BJ (cell line): ENCODE measurements around the gene CNOT4. TPM values are rescaled to one million over a fixed set of nuclear protein-coding genes. Genes with fewer than 3 reads are reported as not detected.

Experiments used
- CTCF ChIA-PET: fragments of 350-600 bp; formaldehyde crosslinking; extraction: SDS; loops from one replicate; lab custom pipeline; 2021; ENCODE audit warnings: antibody characterized with exemption, inconsistent platforms; lab: Yijun Ruan, JAX
- POLR2A ChIA-PET: fragments of 300-600 bp; sonication (Branson Sonifier 250); formaldehyde crosslinking; extraction: SDS; loops from one replicate; lab custom pipeline; 2021; ENCODE audit warnings: antibody characterized with exemption; lab: Charles Lee
- DNase-seq: peaks from one replicate; pipeline ENCODE4 v3.0.0-alpha.2; 2011; ENCODE audit warnings: low read depth
- H3K27me3 ChIP-seq: 2 replicates; pipeline ENCODE4 v1.6.0; 2011; ENCODE audit warnings: low read length; ENCODE audit not compliant: control insufficient read depth, insufficient read depth
- H3K36me3 ChIP-seq: 2 replicates; pipeline ENCODE4 v1.5.1; 2011; ENCODE audit warnings: low read length; ENCODE audit not compliant: control insufficient read depth, insufficient read depth
- H3K4me3 ChIP-seq: 2 replicates; pipeline ENCODE4 v1.5.1; 2011; ENCODE audit warnings: low read depth, mild to moderate bottlenecking, control low read depth, low read length
- CTCF ChIP-seq: IDR thresholded peaks from 2 replicates; pipeline ENCODE4 v1.5.1; 2011; ENCODE audit warnings: low read depth, mild to moderate bottlenecking, control low read depth, inconsistent platforms, low read length, moderate library complexity; ENCODE audit not compliant: insufficient read depth
- polyA plus RNA-seq: library from polyadenylated mRNA; depleted of rRNA; stranded (reverse); fragments of >200 nt; gene quantifications from 2 replicates; pipeline ENCODE4 v1.2.3, GENCODE V29; 2011

CNOT4 gene
- polyA plus RNA-seq, 1 experiment = 11.0 TPM

GRCh38 chr7:135341049-135341448 lies 168.9 kb downstream of the CNOT4 start:
- POLR2A ChIA-PET = no interaction called here
- no peak for DNase-seq
- Histone ChIP-seq H3K36me3 (no peaks in the 10 kb centered on the region), H3K4me3 (no peak overlapping the region), H3K27me3 (no peaks in the 10 kb centered on the region)
- TF ChIP-seq CTCF = no peak
- CTCF ChIA-PET = no interaction called here

- Histone ChIP-seq H3K36me3 (no peaks in the 10 kb centered on the region), H3K27me3 (no peaks in the 10 kb centered on the region), H3K4me3 (no peak overlapping the region)
- CTCF ChIA-PET = no interaction called here
- no peak for TF ChIP-seq CTCF
- POLR2A ChIA-PET = no interaction called here
- DNase-seq = no peak
Observed at GRCh38 chr7:135337977-135338550, 171.8 kb downstream of the CNOT4 start.

- TF ChIP-seq CTCF = no peak
- CTCF ChIA-PET = no interaction called here
- Histone ChIP-seq H3K4me3 (no peak overlapping the region), H3K27me3 (no peaks in the 10 kb centered on the region), H3K36me3 (no peaks in the 10 kb centered on the region)
- POLR2A ChIA-PET = no interaction called here
- DNase-seq = no peak
Observed at GRCh38 chr7:135337506-135337905, 172.4 kb downstream of the CNOT4 start.

GRCh38 chr7:135335628-135336139 lies 174.2 kb downstream of the CNOT4 start:
- H3K27me3 ChIP-seq = no peaks in the 10 kb centered on the region
- no peaks in the 10 kb centered on the region for H3K36me3 ChIP-seq
- ChIA-PET POLR2A (no interaction called here), CTCF (interaction anchor here (0.7 kb wide), 1 partner anchor 55 kb away, joined by 4 read pairs; no protein-coding TSS in a partner anchor)
- no peak overlapping the region for H3K4me3 ChIP-seq
- TF ChIP-seq CTCF = 0 out of 2 replicates have a peak, but pooled peaks have one; percentile 12
- DNase-seq = no peak

GRCh38 chr7:135334830-135335543 lies 174.9 kb downstream of the CNOT4 start:
- no peak overlapping the region for H3K4me3 ChIP-seq
- no peaks in the 10 kb centered on the region for H3K36me3 ChIP-seq
- POLR2A ChIA-PET = no interaction called here
- DNase-seq = no peak
- CTCF ChIA-PET = interaction anchor here (0.7 kb wide), 1 partner anchor 54 kb away, joined by 4 read pairs; no protein-coding TSS in a partner anchor
- no peak for TF ChIP-seq CTCF
- H3K27me3 ChIP-seq = no peaks in the 10 kb centered on the region
